GM13976 (cell line): ENCODE results near the gene SNED1.
"Not testable (repeated sequence)": the region's sequence is repeated elsewhere in the genome, so short reads cannot be mapped to it uniquely, and the experiment has no call there.

Experiments used
- DNase-seq: peaks from one replicate; pipeline ENCODE4 v3.0.0; 2012; ENCODE audit warnings: low spot score
- CTCF ChIP-seq: IDR thresholded peaks from 2 replicates; pipeline ENCODE4 v1.5.1; 2012; ENCODE audit warnings: borderline replicate concordance, mild to moderate bottlenecking; ENCODE audit not compliant: insufficient read depth; ENCODE audit errors: extremely low read depth, missing control alignments, control extremely low read depth
- in situ Hi-C: fragments of 300-500 bp; cut with MboI; formaldehyde crosslinking; loops from one replicate; pipeline ENCODE4 v1.12.0; 2022; ENCODE audit warnings: low sequenced_read_pairs, mixed read lengths, inconsistent platforms; ENCODE audit not compliant: unreplicated experiment

Gene SNED1

GRCh38 chr2:241095594-241096290, 97.3 kb downstream of the SNED1 start:
- DNase-seq = no peak
- in situ Hi-C loops = no loop called here
- TF ChIP-seq CTCF = no peak

GRCh38 chr2:241096979-241097378, 98.6 kb downstream of the SNED1 start:
- in situ Hi-C loops = no loop called here
- no peak for DNase-seq
- no peak for TF ChIP-seq CTCF

- TF ChIP-seq CTCF = no peak
- in situ Hi-C loops = no loop called here
- no peak for DNase-seq
Measured at GRCh38 chr2:241099246-241099645, 100.8 kb downstream of the SNED1 start.

- in situ Hi-C loops = no loop called here
- peak; percentile 93 for DNase-seq
- TF ChIP-seq CTCF = no peak
Measured at GRCh38 chr2:241102239-241102803, 103.9 kb downstream of the SNED1 start, which contains the start of gene MTERF4. Gene MTERF4 (minus strand): TSS chr2:241102287. CDS start chr2:241102273, 14 bp downstream.

- TF ChIP-seq CTCF = no peak
- DNase-seq = no peak
- in situ Hi-C loops = no loop called here
Measured at GRCh38 chr2:241103176-241103595, 104.8 kb downstream of the SNED1 start.

GRCh38 chr2:241104611-241105010, 106.2 kb downstream of the SNED1 start:
- in situ Hi-C loops, DNase-seq: not testable (repeated sequence)

GRCh38 chr2:241105641-241106040, 107.2 kb downstream of the SNED1 start:
- no peak for DNase-seq
- in situ Hi-C loops = no loop called here
- TF ChIP-seq CTCF = no peak
